ENCODE measurements around the gene OR4C16. TPM values are rescaled to one million over a fixed set of nuclear protein-coding genes. Genes with fewer than 3 reads are reported as not detected.

Gene OR4C16
- total RNA-seq, 1 experiment from 2014 or later, result not detected

GRCh38 chr11:55607545-55607944 lies 35.6 kb downstream of the OR4C16 start, which contains the start of gene OR4C11:
Gene OR4C11 (minus strand): TSS chr11:55607645. CDS start chr11:55604373, 3,272 bp downstream.
- Histone ChIP-seq H3K9me3 (ENCODE audit: control insufficient read depth in 1 of 2, insufficient read depth in 1 of 2, low read depth in 1 of 2, low read length in 2 of 2) (peaks cover 4 to 31% of the 10 kb centered on the region in 2 experiments; a peak in 2 of 4 replicates), H3K9me2 (ENCODE audit: insufficient read depth) (no peaks in the 10 kb centered on the region), H3K27me3 (ENCODE audit: insufficient read depth, low read length) (no peaks in the 10 kb centered on the region), H3K9ac (ENCODE audit: low read length) (no peak within 1 kb of the TSS), H3K79me2 (ENCODE audit: insufficient read depth, low read length) (no peaks in the 10 kb centered on the region), H4K20me1 (ENCODE audit: insufficient read depth) (no peaks in the 10 kb centered on the region), H2AFZ (ENCODE audit: low read depth, low read length, poor library complexity, severe bottlenecking) (no peak within 1 kb of the TSS), H3K4me1 (ENCODE audit: control insufficient read depth in 1 of 2, insufficient read depth in 2 of 2, low read length in 2 of 2) (no peaks in the 10 kb centered on the region), H3K4me3 (replicated peaks in 1 of 2; ENCODE audit: low read depth in 1 of 2, low read length in 2 of 2) (no peak within 1 kb of the TSS), H3K36me3 (ENCODE audit: control insufficient read depth in 1 of 2, insufficient read depth in 2 of 2, low read length in 2 of 2) (no peaks in the 10 kb centered on the region), H3K27ac (ENCODE audit: low read depth, low read length) (no peak within 1 kb of the TSS), H3K4me2 (ENCODE audit: low read length) (no peak within 1 kb of the TSS)
- intact Hi-C loops (cut with micrococcal nuclease), result no loop called here
- CTCF ChIA-PET, result no interaction called here
- TF ChIP-seq JUND (IDR thresholded peaks at IDR 0.05), result no peak
- TF ChIP-seq SP1 (IDR thresholded peaks at IDR 0.05; ENCODE audit: low read depth), result no peak
- no peak for TF ChIP-seq POLR2AphosphoS5 (IDR thresholded peaks at IDR 0.05; ENCODE audit: low read depth, low read length)
- no peak for TF ChIP-seq EZH2 (IDR thresholded peaks at IDR 0.05)
- no peak for TF ChIP-seq REST (IDR thresholded peaks at IDR 0.05; ENCODE audit: low read depth)
- TF ChIP-seq CTCF (IDR thresholded peaks at IDR 0.05 in 2 of 3, conservative IDR thresholded peaks at IDR 0.05 in 1 of 3; ENCODE audit: borderline replicate concordance in 1 of 3, insufficient read depth in 1 of 3, low read depth in 2 of 3, low read length in 2 of 3), result no peak
- TF ChIP-seq SRF (IDR thresholded peaks at IDR 0.05; ENCODE audit: low read depth), result no peak
- TF ChIP-seq EZH2phosphoT487 (IDR thresholded peaks at IDR 0.05; ENCODE audit: borderline replicate concordance), result no peak
- TF ChIP-seq EGR1 (IDR thresholded peaks at IDR 0.05; ENCODE audit: low read depth), result no peak
- TF ChIP-seq ZBTB33 (IDR thresholded peaks at IDR 0.05; ENCODE audit: extremely low read depth, insufficient replicate concordance, low read length), result no peak
- TF ChIP-seq TCF7L2 (IDR thresholded peaks at IDR 0.05; ENCODE audit: borderline replicate concordance, extremely low read depth, insufficient read depth, insufficient read length), result no peak
- TF ChIP-seq YY1 (IDR thresholded peaks at IDR 0.05; ENCODE audit: extremely low read depth, insufficient replicate concordance, low read depth, low read length), result no peak
- ATAC-seq, result no peak
- DNase-seq (ENCODE audit: low read depth, low spot score), result no peak
- RAD21 ChIA-PET (ENCODE audit: low non-redundant PET in 1 of 2, low total read pairs in 2 of 2, uncharacterized antibody in 2 of 2, unreplicated experiment in 2 of 2), result no interaction called here
- no TSS peak for BruUV-seq (replicated peaks)
- POLR2A ChIA-PET, result no interaction called here
